HT1080 (cell line): ENCODE measurements around the gene RUSC1. TPM values are rescaled to one million over a fixed set of nuclear protein-coding genes. Genes with fewer than 3 reads are reported as not detected.
A peak's percentile ranks its signal among the peaks of the same experiment; 100 is the strongest.

Source experiments
- DNase-seq: peaks from one replicate; pipeline ENCODE4 v3.0.0-alpha.2; 2015; ENCODE audit warnings: low read depth
- total RNA-seq: library from RNA; depleted of rRNA; stranded (reverse); fragments of >200 nt; shearing (Covaris generic); gene quantifications from 2 replicates; pipeline ENCODE4 v1.2.3, GENCODE V29; 2014

The RUSC1 gene
- total RNA-seq, 1 experiment from 2014 or later = 46.7 TPM

- DNase-seq = no peak
These were observed 26.0 kb upstream of the RUSC1 start for GRCh38 chr1:155294520-155295182.

DNA sequence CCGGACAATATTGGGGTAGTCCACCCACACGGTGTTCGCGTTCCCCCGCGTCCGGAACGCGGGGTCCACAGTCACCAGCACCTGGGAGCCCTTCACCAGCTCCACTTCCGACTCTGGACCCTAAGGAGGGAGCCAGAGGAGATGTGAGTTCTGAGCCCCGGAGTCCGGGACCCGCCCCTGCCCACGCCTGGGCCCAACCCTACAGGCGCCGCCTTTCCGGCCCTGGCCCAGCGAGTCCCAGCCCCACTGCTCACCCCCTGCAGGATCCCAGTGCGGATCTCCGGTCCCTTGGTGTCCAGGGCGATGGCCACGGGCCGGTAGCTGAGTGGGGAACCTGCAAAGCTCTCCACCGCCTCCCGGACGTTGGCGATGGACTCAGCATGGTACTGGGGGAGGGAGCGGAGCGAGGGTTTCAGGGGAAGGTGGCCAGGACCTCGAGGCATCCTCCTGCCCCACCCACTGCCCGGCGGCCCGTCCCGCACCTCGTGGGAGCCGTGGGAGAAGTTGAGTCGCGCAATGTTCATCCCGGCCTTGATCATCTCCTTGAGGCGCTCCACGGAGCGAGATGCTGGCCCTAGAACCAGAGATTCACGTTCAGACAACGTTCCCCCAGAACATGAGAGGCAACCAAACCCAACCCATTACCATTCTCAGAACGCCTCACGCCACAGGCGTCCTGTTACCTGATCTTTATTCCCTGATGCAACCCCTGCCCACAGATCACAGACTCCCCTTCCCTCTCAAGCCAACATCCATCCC, 25.3 kb upstream of the RUSC1 start:
- no peak for DNase-seq

DNA sequence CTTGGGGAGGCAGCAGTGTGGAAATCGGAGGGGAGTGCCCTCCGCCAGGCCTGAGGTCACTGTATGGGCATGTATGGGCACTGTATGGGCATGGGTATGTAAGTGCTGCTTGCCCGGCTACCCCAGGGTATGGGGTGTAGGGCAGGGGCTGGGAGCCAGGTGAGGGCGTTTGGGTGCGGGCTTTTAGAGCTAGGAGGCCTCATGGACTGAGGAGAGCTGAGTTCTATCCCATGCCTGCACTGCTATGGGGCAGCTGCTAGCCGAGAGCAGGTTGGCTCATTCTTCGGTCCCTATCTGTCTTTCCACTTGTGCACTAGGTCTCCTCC, 24.8 kb upstream of the RUSC1 start:
- no peak for DNase-seq

- no peak for DNase-seq
These were observed 24.0 kb upstream of the RUSC1 start for GRCh38 chr1:155296661-155297060.

GRCh38 chr1:155297384-155297783, 23.3 kb upstream of the RUSC1 start:
- no peak for DNase-seq

- DNase-seq = no peak
These were observed 20.7 kb upstream of the RUSC1 start for GRCh38 chr1:155300024-155300423.

DNA sequence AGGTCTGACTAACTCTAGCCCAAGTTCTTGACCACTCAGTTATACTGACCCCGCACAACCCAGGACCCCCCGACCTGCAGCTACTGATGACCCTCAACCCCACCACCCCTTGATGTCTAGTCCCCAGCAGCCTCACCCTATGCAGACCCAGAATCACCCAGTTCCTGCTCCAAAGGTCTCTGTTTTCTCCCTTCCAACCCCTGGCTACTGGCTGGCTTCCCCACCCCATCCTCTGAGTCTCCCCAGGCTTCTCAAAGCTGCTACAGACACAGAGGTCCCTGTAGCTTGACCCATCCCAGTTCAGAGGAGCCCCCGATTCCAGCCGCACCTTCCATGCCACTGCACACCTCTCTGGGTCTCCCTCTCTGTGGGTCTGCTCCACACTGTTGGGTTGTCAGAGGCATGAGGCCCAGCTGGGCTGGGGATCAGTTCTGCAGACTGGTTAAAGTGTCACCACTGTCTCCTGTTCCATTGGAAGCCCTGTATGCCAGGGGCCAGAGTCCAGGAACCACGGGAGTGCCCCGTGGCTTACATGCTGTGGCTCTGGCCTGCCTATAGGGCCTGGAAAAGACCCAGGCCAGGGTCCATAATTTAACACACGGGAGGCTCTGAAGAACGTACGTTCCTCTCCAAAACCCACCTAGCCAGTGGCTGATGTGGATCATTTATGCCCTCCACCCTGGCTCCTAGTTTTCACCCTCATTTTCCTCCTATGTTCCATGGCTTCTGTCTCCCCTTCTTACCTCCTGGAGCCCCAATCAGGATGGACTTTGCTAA, 20.0 kb upstream of the RUSC1 start:
- DNase-seq = no peak

- DNase-seq = no peak
These were observed 19.3 kb upstream of the RUSC1 start, which contains the start of gene PKLR for GRCh38 chr1:155301342-155301841. PKLR (minus strand) TSS chr1:155301438; CDS start chr1:155301395, 43 bp downstream.

DNA sequence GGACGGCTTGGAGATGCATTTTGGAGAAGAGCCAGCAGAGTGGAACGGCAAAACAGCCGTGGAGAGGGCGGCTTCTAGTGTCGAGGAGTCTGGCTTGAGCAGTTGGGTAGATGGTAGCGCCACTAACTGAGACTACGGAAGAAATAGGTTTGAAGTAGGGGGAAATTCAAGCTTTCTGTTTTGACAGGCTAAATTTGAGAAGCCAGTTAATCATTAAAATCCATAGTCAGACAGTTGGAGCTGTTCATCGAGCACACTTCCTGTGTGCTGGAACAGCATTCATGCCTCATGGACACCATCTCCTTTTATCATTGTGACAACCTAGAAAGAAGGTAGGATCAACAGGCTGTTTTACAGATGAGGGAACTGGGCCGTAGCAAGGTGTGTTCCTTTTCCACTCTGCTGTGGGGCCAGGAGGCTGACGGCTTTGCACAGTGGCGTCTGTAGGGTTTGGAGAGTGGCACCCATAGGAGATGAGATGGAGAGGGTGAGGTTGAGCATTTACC, 16.1 kb upstream of the RUSC1 start:
- DNase-seq = no peak

DNA sequence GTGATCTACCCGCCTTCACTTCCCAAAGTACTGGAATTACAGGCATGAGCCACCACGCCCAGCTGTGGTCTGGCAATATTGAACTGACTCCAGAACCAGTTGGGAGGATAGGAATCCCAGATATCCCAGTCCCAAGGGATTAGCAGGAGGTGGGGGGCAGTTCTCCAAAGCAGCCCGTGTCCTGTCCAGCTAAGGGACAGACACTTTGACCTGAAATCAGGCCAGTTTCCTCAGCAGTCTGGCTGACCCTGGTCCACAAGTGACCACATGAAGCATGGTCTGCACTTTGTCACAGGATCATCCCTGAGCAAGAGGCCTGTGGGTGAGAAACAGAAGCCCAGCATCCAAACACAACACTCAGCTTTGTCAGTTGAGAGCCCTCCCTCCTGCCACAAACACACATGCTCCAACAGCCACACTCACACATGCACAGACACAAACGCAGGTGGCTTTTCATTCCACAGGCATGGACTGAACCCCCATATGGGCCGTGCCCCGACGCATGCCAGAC, 14.8 kb upstream of the RUSC1 start:
- no peak for DNase-seq

GRCh38 chr1:155307247-155307740, 13.4 kb upstream of the RUSC1 start:
- peak; percentile 62 for DNase-seq

- DNase-seq = peak; percentile 99
These were observed 11.9 kb upstream of the RUSC1 start, which contains the start of gene FDPS for GRCh38 chr1:155308493-155309422. FDPS (plus strand) TSS chr1:155308866; CDS start chr1:155309790, 924 bp downstream.

DNA sequence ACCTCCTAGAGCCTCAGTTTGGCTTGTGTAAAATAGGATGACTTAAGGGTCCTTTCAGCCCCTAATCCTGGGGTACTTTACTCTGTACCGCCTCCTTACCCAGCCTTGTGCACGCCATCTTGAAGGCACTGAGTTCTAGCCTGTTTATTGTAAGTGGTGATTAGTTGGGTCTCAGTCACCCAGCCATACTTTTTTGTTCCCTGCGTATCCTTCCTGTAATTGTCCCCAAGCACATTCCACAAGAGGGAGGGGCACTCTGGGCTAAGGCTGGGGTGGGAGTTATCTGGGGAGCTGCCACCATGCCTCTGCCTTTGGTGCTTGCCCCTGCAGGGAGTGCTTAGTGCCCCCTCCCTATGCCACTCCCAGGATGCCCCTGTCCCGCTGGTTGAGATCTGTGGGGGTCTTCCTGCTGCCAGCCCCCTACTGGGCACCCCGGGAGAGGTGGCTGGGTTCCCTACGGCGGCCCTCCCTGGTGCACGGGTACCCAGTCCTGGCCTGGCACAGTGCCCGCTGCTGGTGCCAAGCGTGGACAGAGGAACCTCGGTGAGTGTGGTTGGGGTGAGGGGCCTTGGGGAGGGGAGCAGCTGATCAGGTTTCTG, 11.2 kb upstream of the RUSC1 start:
- no peak for DNase-seq

DNA sequence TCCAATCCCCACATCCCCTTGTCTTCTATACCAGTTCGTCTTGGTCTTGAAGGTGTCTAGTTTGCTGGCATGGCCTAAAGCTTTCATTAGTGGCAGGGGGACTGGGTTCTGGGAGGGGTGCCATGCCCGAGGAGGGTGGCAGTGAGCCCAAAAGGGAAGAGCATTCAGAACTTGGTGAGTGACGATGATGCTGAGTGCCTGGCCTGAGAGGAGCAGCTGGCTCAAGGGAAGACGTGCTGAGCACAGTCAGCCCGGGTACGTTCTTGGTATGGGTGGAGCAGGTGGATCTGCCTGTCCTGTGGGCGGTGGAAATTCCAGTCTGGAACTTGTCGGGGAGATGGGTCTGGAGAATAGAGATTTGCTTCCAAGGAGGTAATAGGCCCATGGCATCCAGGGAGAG, 7.4 kb upstream of the RUSC1 start:
- no peak for DNase-seq

GRCh38 chr1:155316922-155317321, 3.8 kb upstream of the RUSC1 start:
- no peak for DNase-seq

- no peak for DNase-seq
These were observed 2.6 kb upstream of the RUSC1 start for GRCh38 chr1:155318082-155318481.

- DNase-seq = no peak
These were observed 1.2 kb upstream of the RUSC1 start for GRCh38 chr1:155319536-155319935.

GRCh38 chr1:155320252-155320651, 442 bp upstream of the RUSC1 start:
- DNase-seq = no peak

DNA sequence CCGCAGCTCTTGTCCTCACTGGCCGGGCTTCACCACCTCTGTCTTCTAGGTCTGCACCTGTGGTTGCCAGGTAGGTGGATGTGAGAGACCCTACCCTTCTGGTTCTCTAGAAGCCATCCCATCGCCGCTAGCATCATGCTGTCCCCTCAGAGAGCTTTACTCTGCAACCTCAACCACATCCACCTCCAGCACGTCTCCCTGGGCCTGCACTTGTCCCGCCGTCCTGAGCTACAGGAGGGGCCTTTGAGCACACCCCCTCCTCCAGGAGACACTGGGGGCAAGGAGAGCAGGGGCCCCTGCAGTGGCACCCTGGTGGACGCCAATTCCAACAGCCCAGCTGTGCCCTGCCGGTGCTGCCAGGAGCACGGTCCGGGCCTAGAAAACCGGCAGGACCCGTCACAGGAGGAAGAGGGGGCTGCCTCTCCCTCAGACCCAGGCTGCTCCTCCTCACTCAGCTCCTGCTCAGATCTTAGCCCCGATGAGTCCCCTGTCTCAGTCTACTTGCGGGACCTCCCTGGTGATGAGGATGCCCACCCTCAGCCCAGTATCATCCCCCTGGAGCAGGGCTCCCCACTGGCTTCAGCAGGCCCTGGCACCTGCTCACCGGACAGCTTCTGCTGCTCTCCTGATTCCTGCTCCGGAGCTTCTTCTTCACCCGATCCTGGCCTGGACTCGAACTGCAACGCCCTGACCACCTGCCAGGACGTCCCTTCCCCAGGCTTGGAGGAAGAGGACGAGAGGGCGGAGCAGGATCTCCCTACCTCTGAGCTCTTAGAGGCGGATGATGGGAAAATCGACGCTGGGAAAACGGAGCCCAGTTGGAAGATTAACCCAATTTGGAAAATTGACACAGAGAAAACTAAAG, 1.2 kb downstream of the RUSC1 start:
- no peak for DNase-seq
